ENCODE measurements around the gene SIGLEC5.

SIGLEC5 gene

GRCh38 chr19:51639916-51640315, 9.7 kb upstream of the SIGLEC5 start:
- TF ChIP-seq, protein P1, sequence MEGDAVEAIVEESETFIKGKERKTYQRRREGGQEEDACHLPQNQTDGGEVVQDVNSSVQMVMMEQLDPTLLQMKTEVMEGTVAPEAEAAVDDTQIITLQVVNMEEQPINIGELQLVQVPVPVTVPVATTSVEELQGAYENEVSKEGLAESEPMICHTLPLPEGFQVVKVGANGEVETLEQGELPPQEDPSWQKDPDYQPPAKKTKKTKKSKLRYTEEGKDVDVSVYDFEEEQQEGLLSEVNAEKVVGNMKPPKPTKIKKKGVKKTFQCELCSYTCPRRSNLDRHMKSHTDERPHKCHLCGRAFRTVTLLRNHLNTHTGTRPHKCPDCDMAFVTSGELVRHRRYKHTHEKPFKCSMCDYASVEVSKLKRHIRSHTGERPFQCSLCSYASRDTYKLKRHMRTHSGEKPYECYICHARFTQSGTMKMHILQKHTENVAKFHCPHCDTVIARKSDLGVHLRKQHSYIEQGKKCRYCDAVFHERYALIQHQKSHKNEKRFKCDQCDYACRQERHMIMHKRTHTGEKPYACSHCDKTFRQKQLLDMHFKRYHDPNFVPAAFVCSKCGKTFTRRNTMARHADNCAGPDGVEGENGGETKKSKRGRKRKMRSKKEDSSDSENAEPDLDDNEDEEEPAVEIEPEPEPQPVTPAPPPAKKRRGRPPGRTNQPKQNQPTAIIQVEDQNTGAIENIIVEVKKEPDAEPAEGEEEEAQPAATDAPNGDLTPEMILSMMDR (IDR thresholded peaks at IDR 0.05; ENCODE audit: insufficient read depth, low read length, poor library complexity, severe bottlenecking): no peak
- H3K36me3 ChIP-seq (ENCODE audit: control insufficient read depth, insufficient read depth, low read length): peaks cover 1% of the 10 kb centered on the region; the same call in 1 of the 2 replicates
- no peak overlapping the region for H3K4me3 ChIP-seq (replicated peaks; ENCODE audit: low read depth, low read length)
- no peak for DNase-seq (ENCODE audit: extremely low read depth, insufficient read length)
- no peaks in the 10 kb centered on the region; the same call in 1 of the 2 replicates for H3K27me3 ChIP-seq (replicated peaks; ENCODE audit: control insufficient read depth, insufficient read depth, low read length)

DNA sequence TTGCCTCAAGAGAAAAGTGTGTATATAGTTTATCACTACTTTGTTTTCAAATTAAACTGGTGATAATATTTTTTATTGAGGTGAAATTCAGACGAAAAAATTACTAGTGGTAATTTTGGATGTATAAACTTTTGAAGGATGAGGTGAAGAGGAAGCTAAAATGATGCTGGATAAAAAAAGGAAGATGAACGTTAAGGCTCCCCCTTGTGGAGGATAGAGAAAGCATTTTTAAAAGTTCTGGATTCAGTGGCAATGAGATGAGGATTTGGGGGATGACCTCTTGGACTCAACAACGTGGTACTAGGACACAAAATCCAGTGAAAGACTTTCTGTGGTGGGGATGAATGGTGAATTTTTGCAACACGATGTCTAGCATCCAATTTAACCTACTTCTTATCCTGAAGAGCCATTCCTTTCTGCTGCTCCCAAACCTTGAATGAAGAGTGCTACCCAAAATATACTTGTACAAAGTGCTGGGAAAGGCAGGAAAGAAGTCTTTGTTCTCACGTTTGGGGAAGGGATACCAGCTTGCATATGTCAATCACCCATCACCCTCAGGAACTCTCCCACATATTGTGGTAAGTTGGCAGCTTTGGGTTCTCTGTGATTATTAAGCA, 7.3 kb upstream of the SIGLEC5 start:
- no peaks in the 10 kb centered on the region for H3K36me3 ChIP-seq (ENCODE audit: control insufficient read depth, insufficient read depth, low read length)
- no peak overlapping the region for H3K4me3 ChIP-seq (replicated peaks; ENCODE audit: low read depth, low read length)
- no peak for DNase-seq (ENCODE audit: extremely low read depth, insufficient read length)
- H3K27me3 ChIP-seq (replicated peaks; ENCODE audit: control insufficient read depth, insufficient read depth, low read length): no peaks in the 10 kb centered on the region; the same call in 1 of the 2 replicates
- TF ChIP-seq, protein P1 (IDR thresholded peaks at IDR 0.05; ENCODE audit: insufficient read depth, low read length, poor library complexity, severe bottlenecking): peak; percentile 64

DNA sequence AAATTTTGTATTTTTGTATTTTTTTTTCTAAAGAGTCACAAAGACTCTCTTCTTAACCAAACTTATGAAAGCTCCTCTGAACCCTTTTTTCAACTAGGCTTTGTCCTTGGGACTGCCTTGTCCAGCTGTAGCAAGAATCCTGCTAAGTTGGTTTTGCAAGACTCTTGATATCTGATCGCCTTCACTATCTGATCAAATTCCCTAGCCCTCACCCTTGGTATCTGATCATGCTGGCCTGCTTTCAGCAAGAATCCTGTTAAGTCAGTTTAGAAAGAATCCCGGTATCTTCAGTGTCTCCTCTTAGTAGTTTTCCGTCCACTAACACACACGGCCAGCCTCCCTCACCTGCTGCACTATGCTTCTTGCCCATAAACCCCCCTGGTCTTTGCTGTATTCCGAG, 1.9 kb upstream of the SIGLEC5 start:
- DNase-seq (ENCODE audit: extremely low read depth, insufficient read length): no peak
- no peaks in the 10 kb centered on the region; the same call in none of the 2 replicates for H3K27me3 ChIP-seq (replicated peaks; ENCODE audit: control insufficient read depth, insufficient read depth, low read length)
- TF ChIP-seq, protein P1 (IDR thresholded peaks at IDR 0.05; ENCODE audit: insufficient read depth, low read length, poor library complexity, severe bottlenecking): no peak
- H3K4me3 ChIP-seq (replicated peaks; ENCODE audit: low read depth, low read length): no peak overlapping the region
- no peaks in the 10 kb centered on the region for H3K36me3 ChIP-seq (ENCODE audit: control insufficient read depth, insufficient read depth, low read length)

DNA sequence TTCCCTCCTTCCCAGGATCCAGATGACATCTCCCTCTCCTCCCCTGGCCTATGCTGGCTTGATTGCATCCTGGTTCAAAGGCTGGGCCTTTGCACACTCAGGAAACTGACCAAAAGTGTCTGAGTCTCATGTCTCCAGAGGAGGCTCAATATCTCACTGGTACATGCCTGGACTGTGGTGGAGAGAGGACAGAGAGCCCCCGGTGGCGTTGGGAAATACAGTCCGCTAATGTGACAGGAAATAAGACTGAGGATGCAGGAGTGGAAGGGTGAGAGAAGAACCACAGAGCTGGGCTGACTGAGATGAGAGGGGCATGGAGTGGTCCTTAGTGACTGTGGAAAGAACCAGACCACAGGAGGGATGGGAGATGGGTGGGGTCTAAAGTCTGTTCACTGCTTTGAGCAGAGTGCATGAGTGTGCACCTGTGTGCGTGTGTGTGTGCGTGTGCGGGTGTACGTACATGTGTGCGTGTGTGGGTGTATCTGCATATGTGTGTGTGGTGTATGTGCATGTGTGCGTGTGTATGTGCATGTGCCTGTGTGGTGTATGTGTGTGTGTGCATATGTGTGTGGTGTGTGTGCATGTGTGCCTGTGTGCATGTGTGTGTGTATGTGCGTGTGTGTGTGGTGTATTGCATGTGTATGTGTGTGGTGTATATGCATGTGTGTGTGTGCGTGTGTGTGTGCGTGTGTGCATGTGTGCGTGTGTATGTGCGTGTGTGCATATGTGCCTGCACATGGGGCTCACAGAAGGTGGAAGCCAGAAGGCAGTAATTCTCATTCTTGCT, 1.9 kb downstream of the SIGLEC5 start:
- H3K4me3 ChIP-seq (replicated peaks; ENCODE audit: low read depth, low read length): no peak overlapping the region
- no peaks in the 10 kb centered on the region; the same call in 1 of the 2 replicates for H3K27me3 ChIP-seq (replicated peaks; ENCODE audit: control insufficient read depth, insufficient read depth, low read length)
- no peaks in the 10 kb centered on the region for H3K36me3 ChIP-seq (ENCODE audit: control insufficient read depth, insufficient read depth, low read length)
- TF ChIP-seq, protein P1 (IDR thresholded peaks at IDR 0.05; ENCODE audit: insufficient read depth, low read length, poor library complexity, severe bottlenecking): no peak
- DNase-seq (ENCODE audit: extremely low read depth, insufficient read length): no peak

DNA sequence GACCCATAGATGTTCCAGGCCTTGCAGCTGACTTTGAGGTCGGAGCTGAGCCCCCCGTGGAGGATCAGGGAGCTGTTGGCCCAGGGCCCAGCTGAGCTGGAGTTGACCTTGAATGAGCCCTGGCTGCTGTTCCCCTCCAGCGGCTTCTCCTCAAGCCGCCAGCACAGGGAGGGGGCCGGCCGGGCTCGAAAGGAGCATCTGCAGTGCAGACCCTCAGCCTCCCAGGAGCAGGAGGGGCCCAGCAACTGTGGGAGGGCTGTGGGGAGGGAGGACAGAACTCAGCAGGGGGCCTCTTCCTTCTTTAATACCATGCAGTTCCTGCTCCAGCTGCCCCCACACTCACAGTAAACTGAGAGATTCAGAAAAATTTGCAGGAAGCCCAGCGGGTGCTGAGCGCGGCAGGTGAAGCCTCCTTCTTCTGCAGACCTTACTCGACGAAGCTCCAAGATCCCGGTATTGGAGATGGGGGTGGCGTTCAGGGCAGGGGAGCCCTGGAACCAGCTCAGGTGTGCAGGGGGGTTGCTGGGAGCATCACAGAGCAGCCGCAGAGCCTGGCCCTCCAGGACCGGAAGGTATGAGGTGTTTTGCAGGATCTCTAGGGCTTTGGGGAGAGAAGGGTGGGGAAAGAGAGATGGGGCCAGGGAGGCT, 2.6 kb downstream of the SIGLEC5 start:
- no peaks in the 10 kb centered on the region for H3K36me3 ChIP-seq (ENCODE audit: control insufficient read depth, insufficient read depth, low read length)
- DNase-seq (ENCODE audit: extremely low read depth, insufficient read length): no peak
- no peaks in the 10 kb centered on the region; the same call in 1 of the 2 replicates for H3K27me3 ChIP-seq (replicated peaks; ENCODE audit: control insufficient read depth, insufficient read depth, low read length)
- TF ChIP-seq, protein P1 (IDR thresholded peaks at IDR 0.05; ENCODE audit: insufficient read depth, low read length, poor library complexity, severe bottlenecking): no peak
- no peak overlapping the region for H3K4me3 ChIP-seq (replicated peaks; ENCODE audit: low read depth, low read length)
